Measurements from ENCODE around the gene DBN1.

The DBN1 gene

GRCh38 chr5:177455036-177455660 lies 18.3 kb downstream of the DBN1 start:
- peak; percentile 49 for DNase-seq

GRCh38 chr5:177454397-177455035 lies 18.9 kb downstream of the DBN1 start:
- DNase-seq: peak; percentile 82

- peak; percentile 45 for DNase-seq
These were observed 19.5 kb downstream of the DBN1 start for GRCh38 chr5:177453852-177454396.

- no peak for DNase-seq
These were observed 20.5 kb downstream of the DBN1 start for GRCh38 chr5:177452688-177453638.

- DNase-seq: no peak
These were observed 22.6 kb downstream of the DBN1 start for GRCh38 chr5:177450667-177451424.

- DNase-seq: no peak
These were observed 24.0 kb downstream of the DBN1 start for GRCh38 chr5:177449140-177450061.

- no peak for DNase-seq
These were observed 25.0 kb downstream of the DBN1 start for GRCh38 chr5:177448244-177448950.

- DNase-seq: no peak
These were observed 25.7 kb downstream of the DBN1 start for GRCh38 chr5:177447611-177448243.

- DNase-seq: no peak
These were observed 26.3 kb downstream of the DBN1 start for GRCh38 chr5:177447066-177447610.

- peak; percentile 64 for DNase-seq
These were observed 27.0 kb downstream of the DBN1 start, which contains the start of gene PRR7 for GRCh38 chr5:177446200-177447065. Gene PRR7 (plus strand): TSS chr5:177446814. CDS start chr5:177455068, 8,254 bp downstream.

- DNase-seq: no peak
These were observed 27.6 kb downstream of the DBN1 start for GRCh38 chr5:177445917-177446199.

GRCh38 chr5:177445052-177445916 lies 28.1 kb downstream of the DBN1 start:
- peak; percentile 25 for DNase-seq

- DNase-seq: no peak
These were observed 29.1 kb downstream of the DBN1 start for GRCh38 chr5:177444106-177445051.

GRCh38 chr5:177443144-177443983 lies 30.1 kb downstream of the DBN1 start:
- no peak for DNase-seq

GRCh38 chr5:177442066-177442826 lies 31.2 kb downstream of the DBN1 start:
- no peak for DNase-seq
